SU-DHL-6 (cell line): ENCODE measurements around the gene NUDT13.

Experiments used
- CTCF ChIP-seq: fragments of 200-600 bp; sonication (generic); IDR thresholded peaks from one replicate; pipeline ENCODE4 v1.5.1; 2017; ENCODE audit warnings: antibody characterized with exemption, mild to moderate bottlenecking, low read length, moderate library complexity; ENCODE audit not compliant: insufficient read depth, poor library complexity, severe bottlenecking
- EZH2phosphoT487 ChIP-seq: fragments of 200-600 bp; sonication (generic), shearing (Covaris generic); conservative IDR thresholded peaks from 2 replicates; pipeline ENCODE4 v1.6.1; 2018; ENCODE audit warnings: mild to moderate bottlenecking, antibody characterized with exemption, low read length, moderate library complexity, mixed read lengths

DNA sequence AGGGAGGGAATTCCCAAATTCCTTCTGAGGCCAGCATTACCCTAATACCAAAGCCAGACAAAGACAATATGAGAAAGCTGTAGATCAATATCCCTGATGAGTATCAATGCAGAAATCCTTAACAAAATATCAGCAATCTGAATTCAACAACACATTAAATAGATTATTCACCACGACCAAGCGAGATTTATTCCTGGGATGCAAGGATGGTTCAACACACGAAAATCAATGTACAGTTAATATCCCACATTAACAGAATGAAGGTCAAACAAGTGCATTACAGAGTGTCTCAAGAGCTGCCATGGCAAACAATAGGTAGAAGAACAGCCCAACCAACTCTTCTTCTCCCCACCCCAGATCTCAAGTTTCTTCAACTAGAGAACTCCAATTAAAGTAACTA is 51.4 kb downstream of the NUDT13 start:
- no peak for TF ChIP-seq CTCF
- no peak for TF ChIP-seq EZH2phosphoT487
